DMS53 (cell line): ENCODE results near the gene ANKRD18A.

Source experiments
- DNase-seq: peaks from one replicate; lab custom pipeline; 2025; lab: John Stamatoyannopoulos, UW

The ANKRD18A gene

GRCh38 chr9:38529317-38529716 is 91.1 kb downstream of the ANKRD18A start:
- DNase-seq, result no peak

- no peak for DNase-seq
Measured at GRCh38 chr9:38527503-38527902, 92.9 kb downstream of the ANKRD18A start.

- DNase-seq, result no peak
Measured at GRCh38 chr9:38526591-38526990, 93.8 kb downstream of the ANKRD18A start.

- no peak for DNase-seq
Measured at GRCh38 chr9:38523121-38523520, 97.3 kb downstream of the ANKRD18A start.

- DNase-seq, result no peak
Measured at GRCh38 chr9:38521762-38522161, 98.6 kb downstream of the ANKRD18A start.
